GM20000 (cell line): ENCODE measurements around the gene PAMR1.

ENCODE experiments used
- DNase-seq: peaks from one replicate; pipeline ENCODE4 v3.0.0; 2012; ENCODE audit warnings: low spot score
- TF ChIP-seq, protein P1 (sequence below): IDR thresholded peaks from 2 replicates; pipeline ENCODE4 v1.5.1; 2012; ENCODE audit warnings: mild to moderate bottlenecking, control low read depth; ENCODE audit errors: extremely low read depth, missing control alignments

Gene PAMR1

DNA sequence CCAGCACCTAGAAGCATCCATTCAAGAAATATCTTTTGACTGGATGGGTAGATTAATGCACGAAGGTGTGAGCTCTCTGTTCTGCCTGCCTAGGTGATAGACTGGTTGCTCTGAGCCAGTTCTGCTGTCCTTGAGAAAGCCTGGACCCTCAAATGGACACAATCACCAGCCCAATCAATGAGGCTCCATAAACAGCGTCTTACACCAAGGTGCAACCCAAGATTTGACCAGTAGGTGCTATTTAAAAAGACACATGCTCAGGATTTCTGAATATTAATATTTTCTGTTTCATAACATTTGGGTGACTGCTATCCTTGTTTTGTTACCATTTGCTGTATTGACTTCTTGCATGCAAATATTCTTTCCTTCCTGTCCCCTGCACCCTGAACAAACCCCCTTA lies 39.0 kb downstream of the PAMR1 start:
- no peak for DNase-seq
- TF ChIP-seq, protein P1, sequence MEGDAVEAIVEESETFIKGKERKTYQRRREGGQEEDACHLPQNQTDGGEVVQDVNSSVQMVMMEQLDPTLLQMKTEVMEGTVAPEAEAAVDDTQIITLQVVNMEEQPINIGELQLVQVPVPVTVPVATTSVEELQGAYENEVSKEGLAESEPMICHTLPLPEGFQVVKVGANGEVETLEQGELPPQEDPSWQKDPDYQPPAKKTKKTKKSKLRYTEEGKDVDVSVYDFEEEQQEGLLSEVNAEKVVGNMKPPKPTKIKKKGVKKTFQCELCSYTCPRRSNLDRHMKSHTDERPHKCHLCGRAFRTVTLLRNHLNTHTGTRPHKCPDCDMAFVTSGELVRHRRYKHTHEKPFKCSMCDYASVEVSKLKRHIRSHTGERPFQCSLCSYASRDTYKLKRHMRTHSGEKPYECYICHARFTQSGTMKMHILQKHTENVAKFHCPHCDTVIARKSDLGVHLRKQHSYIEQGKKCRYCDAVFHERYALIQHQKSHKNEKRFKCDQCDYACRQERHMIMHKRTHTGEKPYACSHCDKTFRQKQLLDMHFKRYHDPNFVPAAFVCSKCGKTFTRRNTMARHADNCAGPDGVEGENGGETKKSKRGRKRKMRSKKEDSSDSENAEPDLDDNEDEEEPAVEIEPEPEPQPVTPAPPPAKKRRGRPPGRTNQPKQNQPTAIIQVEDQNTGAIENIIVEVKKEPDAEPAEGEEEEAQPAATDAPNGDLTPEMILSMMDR, result no peak

DNA sequence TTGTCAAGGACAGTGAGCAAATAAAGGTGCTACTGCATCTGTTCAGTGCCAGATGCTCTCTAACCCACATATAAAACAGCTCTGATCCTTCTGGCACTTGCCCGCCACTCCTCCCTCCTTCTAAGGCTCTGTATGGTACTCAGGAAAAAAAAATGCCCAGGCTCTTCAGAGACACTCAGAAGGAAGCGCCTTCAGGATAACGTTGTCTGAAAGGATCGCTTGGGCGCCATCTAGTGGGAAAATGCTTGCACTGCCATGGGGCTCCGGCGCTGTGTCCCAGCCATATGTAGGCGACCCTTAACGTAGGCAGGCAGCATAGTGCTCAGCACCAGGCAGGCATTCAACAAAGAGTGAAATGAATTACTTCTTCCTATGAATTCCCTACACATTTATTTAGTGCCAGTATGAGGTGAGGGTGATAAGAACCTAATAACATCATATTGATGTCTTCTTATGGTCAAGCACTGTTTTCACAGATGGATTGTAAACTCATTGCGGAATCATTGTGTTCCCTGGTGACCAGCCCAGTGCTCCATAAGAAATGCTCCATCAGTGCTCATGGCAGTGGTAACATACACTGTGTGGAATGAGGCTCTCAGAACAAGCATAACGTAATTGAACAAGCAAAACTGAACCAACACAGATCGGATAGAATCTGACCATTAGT lies 39.6 kb downstream of the PAMR1 start:
- peak; percentile 74 for DNase-seq
- TF ChIP-seq, protein P1, result peak; percentile 94

DNA sequence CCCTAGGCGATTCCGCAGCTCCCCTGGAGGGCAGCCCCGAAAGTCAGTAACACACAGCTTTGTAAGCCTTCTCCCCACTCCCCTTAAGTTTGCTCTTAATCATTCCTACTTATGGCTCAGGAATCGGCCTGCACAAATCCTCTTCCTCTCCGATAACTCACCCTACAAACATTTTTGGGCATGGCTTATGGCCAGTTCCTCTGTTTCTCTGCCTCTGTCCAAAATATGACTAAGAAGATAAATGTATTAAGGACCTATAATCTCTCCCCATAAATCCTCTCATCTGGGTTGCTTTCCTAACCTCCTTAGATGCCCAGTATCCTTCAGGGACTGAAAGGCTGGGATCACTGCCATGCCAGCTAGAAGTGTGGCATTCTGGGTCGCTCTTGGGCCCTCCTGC lies 41.0 kb downstream of the PAMR1 start:
- TF ChIP-seq, protein P1, result no peak
- DNase-seq, result no peak

DNA sequence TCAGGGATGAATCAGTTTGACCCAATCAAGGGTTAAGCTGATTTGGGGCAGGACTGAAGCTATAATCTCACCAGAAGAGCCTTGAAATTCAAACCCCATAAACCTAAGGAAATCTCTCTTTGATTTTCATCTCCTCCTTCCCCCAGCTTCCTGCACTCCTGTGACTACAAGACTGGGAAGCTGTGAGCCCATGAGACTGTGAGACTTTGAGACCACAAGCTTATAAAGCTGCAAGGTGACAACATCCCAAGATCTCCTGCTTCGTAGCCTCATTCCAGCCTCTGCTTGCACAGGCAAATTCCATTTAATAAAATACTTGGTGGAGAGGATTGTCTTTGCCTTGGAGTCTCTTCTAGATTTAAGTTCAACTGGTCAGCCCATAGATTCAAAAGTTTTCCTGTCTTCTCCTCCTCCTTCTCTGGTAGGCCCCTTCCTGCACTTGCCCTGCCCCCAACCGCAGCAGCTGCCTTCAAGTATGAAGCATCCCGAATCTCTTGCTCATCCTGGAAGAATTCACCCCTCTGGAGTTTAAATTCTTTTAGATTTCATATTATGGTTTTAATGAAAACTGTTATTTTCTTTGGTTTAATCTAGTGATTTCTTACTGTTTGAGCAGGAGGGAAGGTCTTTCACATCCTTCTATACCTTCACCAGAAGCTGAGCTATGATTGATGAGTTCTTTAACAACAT lies 42.1 kb downstream of the PAMR1 start:
- DNase-seq, result no peak
- TF ChIP-seq, protein P1, result no peak

DNA sequence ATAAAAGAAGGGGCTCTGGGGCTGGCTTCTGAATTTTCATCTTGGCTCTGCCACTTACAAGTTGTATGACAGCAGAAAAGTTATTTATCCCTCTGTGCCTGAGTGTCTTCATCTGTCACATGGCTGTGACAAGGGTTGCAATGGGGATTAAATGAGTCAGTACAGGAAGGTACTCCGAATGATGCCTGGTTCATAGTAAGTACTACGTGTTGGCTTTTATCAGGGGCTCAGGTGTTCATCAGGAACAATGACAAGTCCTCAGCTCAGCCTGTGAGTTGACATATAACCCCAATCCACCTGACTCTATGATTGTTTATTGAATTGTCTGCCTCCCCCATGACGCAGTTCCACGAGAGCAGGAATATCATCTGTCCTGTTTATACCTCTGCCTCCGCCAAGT lies 45.7 kb downstream of the PAMR1 start:
- no peak for DNase-seq
- TF ChIP-seq, protein P1, result no peak

DNA sequence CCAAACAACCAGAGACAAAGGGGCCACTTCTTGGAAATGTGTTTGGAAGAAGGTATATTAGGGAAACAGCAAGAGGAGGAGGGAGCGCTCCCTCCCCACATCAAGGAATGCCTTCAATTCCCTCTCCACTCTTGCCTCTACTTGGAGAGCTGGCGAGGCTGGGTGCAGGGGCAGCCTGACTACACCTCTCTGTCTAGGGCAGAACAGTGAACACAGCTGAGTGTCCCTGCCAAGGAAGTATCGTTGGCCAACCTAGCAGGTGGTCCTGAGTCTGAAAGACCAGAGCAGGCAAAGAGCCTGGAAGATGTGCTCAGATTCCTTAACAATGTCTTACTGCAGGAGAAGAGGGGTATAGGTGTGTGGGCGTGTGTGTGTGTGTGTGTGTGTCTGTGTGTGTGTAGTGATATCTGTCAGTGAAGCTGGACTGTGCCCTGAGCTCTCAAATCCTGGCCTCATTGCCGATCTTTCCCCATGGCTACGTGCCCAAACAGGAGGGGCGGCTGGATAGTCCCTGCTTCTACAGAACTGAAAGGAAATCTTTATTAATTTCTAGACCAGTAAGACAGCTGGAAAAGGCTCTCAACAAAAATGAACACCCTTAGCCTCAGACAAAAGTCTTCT lies 46.8 kb downstream of the PAMR1 start:
- TF ChIP-seq, protein P1, result no peak
- DNase-seq, result no peak

DNA sequence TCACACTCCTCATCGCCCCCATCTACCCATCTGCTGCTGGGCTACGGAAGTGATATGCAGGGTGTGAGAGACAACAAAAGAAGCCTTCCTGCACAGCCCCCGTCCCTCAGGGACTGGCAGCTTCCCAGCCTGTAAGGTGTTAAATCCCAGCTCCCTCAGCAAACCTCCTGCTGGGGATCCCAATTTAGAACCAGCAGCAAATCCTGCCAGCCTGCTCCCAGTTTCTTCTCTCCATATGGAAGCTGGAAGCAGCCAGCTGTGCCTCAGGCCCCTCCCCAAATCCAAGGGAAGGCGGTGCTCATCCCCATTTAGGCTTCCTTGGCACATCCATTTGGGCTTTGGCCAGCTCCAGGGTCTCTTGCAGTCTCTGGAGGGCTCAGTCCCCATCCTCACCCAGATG lies 47.5 kb downstream of the PAMR1 start:
- TF ChIP-seq, protein P1, result no peak
- no peak for DNase-seq
